ENCODE results near the gene OTOA. TPM values are rescaled to one million over a fixed set of nuclear protein-coding genes. Genes with fewer than 3 reads are reported as not detected.
"Not testable (repeated sequence)": the region's sequence is repeated elsewhere in the genome, so short reads cannot be mapped to it uniquely, and the experiment has no call there.

Gene OTOA
- total RNA-seq, 1 donor from 2014 or later: 0.11 TPM

DNA sequence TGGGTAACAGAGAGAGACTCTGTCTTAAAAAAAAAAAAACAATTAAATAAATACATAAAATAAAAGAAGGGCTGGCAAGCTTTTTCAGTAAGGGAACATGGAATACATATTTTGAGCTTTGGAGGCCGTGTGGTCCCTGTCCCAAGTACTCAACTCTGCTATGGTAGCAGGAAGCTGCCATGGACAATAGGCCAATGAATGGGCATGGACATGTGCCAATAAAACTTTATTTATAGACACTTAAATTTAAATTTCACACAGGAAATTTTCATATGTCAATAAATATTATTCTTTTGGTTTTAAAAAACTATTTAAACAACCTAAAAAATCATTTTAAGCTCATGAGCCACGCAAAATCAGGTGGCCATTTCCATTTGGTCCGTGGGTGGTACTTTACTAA is 3.8 kb downstream of the OTOA start:
- intact Hi-C loops (cut with micrococcal nuclease): no loop called here

DNA sequence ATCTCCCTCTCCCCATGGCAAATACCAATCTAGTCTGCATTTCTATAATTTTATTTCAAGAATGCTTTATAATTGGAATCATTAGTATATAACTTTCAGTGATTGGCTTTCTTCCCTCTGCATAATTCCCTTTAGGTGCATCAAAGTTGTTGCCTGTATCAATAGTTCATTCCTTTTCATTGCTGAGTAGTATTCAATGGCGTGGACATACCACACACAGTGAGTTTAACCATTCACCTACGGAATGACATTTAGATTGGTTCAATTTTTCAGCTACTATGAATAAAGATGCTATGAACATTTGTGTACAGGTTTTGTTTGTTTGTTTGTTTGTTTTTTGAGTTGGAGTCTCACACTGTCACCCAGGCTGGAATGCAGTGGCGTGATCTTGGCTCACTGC is 9.7 kb downstream of the OTOA start:
- intact Hi-C loops (cut with micrococcal nuclease): no loop called here

DNA sequence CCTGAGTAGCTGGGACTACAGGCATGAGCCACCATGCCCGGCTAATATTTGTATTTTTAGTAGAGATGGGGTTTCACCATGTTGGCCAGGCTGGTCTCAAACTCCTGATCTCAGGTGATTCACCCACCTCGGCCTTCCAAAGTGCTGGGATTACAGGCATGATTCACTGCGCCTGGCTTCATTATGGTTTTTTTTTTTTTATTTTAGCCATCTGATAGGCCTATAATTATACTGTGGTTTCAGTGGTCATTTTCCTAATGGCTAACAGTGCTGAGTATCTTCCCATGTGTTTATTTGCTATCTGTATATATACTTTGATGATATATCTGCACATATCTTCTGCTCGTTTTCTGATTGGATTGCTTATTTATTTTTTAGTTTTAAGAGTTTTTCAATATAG is 10.7 kb downstream of the OTOA start:
- intact Hi-C loops (cut with micrococcal nuclease): not testable (repeated sequence)

DNA sequence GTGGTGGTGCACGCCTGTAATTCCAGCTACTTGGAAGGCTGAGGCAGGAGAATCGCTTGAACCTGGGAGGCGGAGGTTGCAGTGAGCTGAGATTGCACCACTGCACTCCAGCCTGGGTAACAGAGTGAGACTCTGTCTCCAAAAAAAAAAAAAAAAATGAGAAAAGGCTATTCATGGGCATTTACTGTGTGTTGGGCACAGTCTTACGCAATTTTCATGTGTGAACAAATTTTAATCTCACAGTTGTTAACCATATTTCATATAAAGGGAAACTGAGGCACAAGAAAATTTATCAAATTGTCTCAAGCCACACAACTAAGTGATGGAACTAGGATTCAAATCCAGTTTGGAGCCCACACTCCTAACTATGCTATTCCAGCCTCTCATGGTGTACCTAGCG is 16.9 kb downstream of the OTOA start:
- intact Hi-C loops (cut with micrococcal nuclease): not testable (repeated sequence)

DNA sequence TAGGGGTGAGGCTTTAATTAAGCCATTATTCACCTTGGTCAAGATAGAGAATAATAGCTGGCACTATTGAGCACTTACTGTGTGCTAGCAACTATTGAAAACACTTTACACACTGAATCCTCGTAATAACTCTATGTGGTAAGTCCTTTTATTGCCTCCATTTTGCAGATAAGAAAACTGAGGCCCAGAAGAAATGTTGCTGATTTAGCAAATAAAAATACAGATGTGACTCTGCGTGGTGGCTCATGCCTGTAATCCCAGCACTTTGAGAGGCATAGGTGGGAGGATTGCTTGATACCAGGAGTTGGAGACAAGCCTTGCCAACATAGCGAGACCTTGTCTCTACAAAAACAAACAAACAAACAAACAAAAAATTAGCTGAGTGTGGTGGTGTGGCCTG is 19.4 kb downstream of the OTOA start:
- intact Hi-C loops (cut with micrococcal nuclease): no loop called here

DNA sequence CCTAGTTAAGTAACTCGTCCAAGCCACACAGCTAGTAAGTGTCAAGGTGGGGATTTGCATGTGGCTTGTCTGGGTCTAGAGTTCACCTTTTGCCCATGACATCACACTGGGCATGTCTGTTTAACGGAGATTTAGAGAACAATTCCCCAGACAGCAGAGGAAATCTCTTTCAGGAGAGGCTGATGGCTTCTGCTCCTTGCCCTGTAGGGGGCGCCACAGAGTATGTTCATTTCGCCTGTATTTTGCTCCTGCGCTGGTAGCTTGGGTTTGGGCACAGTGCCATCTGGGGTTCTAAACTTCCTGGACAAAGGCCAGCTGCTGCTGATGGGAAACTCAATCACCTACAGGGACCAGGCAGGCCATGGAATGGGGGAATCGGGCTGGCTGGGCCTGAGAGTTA is 20.4 kb downstream of the OTOA start:
- intact Hi-C loops (cut with micrococcal nuclease): no loop called here

DNA sequence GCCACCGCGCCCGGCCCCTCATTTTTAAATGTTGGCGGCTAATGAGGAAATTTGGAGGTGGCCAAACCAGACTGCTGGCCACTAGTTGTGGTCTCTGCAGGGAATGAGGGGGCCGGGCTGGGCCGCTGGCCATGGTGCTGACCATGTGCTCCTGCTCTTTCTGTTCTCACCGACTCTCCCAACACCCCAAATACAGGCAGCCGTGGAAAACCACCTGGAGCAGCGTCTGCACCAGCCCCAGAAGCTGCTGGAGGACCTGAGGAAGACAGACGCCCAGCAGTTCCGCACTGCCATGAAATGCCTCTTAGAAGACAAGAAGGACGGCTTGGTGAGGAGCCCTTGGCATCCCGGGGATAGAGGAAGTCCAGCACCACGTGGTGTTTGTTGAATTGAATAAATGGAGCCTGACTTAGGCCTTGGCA is 21.3 kb downstream of the OTOA start:
- intact Hi-C loops (cut with micrococcal nuclease): no loop called here

DNA sequence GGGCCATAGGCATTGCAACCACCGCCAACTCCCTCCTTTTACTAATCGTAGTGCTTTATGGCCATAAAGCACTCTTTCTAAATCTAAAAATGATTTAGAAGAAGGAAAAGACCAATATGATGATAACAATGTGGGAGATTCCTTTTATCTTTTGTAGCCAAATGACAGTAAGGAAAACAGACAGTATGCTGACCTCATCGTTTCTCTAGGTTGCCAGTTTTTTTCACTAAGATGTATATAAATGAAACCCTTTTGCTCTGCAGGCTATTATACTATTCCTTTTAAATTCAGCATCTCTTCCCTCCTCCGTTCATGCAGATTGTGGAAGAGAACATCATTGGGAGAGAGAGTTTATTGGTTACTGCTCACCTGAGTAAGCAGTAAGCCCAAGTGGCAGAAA is 25.3 kb downstream of the OTOA start:
- intact Hi-C loops (cut with micrococcal nuclease): no loop called here

DNA sequence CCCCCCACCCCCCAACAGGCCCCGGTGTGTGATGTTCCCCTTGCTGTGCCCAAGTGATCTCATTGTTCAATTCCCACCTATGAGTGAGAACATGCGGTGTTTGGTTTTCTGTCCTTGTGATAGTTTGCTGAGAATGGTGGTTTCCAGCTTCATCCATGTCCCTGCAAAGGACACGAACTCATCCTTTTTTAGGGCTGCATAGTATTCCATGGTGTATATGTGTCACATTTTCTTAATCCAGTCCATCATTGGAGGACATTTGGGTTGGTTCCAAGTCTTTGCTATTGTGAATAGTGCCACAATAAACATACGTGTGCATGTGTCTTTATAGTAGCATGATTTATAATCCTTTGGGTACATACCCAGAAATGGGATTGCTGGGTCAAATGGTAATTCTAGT is 27.2 kb downstream of the OTOA start:
- intact Hi-C loops (cut with micrococcal nuclease): not testable (repeated sequence)

DNA sequence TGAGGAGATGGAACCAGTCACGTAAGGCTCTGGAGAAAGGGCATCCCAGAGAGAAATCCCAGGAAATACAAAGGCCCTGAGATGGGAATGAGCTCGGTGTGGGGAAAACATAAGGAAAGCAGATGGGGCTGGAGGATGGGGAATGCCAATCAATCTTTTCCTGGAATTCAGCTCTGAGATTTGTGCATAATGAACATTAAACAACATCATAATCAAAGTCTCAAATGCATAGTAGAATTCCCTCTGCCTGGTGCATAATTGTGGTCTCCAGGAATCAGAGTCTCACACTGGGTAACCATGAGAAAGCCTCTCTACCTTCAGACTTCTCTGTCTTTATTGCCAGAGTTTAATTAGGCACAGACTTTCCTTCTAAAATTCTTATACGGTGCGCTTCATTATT is 30.8 kb downstream of the OTOA start:
- intact Hi-C loops (cut with micrococcal nuclease): no loop called here

DNA sequence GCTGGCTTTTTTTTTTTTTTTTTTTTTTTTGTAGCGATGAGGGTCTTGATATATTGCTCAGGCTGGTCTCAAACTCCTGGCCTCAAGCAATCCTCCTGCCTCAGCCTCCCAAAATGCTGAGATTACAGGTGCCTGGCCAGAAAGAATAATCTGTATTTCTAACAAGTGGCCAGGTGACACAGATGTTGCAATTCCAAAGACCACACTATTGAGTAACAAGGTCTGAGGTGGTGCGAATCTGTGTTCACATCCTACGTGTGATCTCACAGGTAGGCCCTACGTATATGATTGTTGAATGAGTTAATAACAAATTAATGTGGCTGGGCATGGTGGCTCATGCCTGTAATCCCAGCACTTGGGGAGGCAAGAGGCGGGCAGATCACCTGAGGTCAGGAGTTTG is 33.3 kb downstream of the OTOA start:
- intact Hi-C loops (cut with micrococcal nuclease): no loop called here

DNA sequence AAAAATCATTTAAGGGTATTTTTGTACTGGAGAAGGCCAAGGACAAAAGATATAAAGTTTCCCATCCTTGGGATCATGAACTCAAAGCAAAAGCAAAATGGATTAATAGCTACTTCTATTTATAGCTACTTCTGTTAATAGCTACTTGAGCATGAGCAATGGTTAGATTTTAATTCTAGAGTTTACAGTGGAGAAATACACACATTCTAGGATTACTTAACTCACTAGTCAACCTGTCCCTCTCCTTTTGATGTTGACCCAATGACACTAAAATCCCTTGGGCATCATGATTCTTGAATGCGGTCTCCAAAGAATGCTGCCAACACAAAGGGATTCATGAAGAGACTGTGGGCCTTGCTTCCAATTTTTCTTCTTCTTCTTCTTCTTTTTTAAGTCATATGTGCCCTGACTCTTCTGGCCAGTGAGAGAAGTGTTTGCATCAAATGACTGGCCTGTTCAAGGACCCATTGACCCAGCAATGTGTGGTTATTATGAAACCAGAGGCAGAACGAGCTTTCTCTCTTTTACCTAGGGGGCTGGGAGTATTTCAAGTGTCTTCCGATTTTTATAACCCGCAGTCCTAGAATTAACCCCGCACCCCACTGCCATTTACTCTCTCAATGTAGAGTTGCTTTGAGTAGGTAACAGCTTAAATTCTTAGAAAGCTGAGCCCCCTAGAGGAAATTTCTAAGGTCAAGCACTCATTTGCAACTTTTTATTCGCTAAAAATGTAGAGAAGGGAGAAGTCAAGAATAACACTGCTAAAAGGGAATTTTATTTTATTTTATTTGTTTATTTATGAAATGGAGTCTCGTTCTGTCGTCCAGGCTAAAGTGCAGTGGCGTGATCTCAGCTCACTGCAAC is 34.6 kb downstream of the OTOA start:
- intact Hi-C loops (cut with micrococcal nuclease): no loop called here

DNA sequence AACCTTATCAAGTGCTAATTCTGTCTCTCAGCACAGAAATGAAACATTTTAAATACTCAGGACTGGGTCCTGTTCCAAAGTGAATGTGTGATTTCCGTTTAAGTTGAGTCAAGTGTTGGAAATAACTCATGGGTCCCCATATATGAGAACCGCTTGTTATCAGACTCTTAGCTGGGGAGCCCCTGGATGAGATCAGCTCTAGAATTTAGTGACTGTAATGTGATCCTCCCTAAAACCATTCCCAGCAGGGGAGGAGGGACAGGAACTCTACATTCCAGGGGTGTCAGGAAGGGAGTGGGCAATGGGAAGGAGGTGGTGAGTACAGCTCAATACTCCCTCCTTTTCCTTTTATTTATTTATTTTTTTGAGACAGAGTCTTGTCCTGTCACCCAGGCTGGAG is 37.5 kb downstream of the OTOA start:
- intact Hi-C loops (cut with micrococcal nuclease): no loop called here

DNA sequence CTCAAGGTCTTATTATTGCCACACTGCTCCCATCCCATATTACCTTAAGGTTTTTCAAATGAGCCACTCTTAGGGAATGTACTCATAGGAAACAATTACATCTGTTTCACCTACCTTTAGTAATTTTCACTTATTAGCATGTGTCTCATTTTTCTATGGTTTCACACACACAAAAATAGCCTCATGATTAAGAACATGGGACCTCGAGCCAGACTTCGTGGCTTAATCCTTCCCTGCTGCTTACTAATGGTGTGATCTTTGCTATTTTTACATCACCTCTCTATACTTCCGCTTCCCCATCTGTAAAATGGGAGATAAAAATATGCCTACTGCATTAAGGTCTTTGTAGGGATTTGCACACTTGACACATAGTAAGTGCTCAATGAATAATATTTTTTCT is 38.5 kb downstream of the OTOA start:
- intact Hi-C loops (cut with micrococcal nuclease): no loop called here

DNA sequence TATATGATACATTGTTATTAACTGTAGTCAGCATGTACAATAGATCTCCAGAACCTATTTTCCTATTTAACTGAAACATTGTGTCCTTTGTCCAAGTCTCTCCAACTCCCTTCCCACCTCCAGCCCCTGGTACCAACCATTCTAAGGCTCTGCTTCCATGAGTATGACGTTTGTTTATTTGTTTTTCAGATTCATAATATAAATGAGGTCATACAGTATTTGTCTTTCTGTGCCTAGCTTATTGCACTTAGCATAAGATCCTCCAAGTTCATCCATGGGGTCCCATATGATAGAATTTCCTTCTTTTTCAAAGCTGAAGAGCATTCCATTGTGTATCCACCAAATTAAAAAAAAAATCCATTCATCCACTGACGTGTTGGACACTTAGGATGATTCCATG is 39.4 kb downstream of the OTOA start:
- intact Hi-C loops (cut with micrococcal nuclease): no loop called here

DNA sequence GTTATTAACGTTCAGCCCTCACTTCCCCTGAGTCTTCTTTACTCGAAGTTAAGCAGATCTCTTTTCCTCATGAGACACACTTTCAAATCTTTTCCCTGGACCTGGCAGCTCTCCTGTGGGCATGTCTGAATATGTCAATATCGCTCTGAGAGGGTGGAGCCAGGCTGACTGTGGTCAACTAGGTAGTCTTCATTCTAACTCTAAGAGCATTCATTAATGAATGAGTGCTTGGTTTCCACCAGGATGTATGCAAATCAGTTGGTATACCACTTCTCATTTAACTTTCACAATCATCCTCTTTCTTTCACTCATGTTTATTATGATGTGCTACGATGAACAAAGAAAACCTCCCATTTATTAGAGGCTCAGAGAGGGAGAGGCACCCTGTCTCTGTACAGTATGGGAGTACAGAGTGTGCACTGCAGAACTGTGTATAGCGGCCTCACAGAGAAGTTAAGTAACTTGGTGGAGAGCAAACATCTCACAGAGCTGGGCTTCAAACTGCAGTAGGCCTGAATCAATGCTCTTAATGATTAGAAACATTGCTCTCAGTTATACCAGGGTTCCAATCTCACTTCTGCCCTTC is 39.9 kb downstream of the OTOA start:
- intact Hi-C loops (cut with micrococcal nuclease): no loop called here

DNA sequence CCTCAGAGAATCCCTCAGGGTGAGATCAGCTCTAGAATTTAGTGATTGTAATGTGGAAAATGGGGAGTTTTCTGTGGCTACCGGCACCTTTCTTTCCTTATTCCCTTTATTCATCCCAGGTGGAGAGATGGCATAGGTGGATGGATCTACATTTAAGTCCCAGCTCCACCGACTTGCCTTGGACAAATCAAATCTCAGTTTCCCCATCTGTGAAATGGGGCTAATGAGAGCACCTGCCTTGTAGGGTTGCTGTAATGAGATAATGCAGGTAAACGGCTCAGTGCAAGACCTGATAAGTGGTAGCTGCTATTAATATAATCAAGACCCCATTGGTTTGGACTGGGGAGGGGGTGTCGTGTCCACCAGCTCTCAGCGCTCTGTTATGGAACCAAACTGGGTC is 40.5 kb downstream of the OTOA start:
- intact Hi-C loops (cut with micrococcal nuclease): no loop called here

DNA sequence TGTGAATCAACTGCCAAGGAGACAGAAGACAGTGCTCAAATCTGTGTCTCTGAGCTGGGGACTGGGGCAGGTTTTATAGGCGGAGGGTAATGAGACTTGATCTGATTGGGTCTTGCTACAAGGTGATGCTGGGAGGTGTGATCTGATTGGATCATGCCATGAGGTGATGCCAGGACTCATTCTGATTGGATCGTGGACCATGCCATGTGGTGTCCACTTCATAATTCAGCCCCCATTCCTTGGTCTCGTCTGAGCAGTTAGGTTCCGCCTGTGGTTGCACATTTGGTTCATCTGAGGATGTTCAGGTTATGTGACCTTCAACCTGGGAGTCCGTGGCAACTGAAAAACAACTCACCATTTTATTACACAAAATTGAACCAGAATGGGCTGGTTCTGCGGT is 41.0 kb downstream of the OTOA start:
- intact Hi-C loops (cut with micrococcal nuclease): no loop called here

DNA sequence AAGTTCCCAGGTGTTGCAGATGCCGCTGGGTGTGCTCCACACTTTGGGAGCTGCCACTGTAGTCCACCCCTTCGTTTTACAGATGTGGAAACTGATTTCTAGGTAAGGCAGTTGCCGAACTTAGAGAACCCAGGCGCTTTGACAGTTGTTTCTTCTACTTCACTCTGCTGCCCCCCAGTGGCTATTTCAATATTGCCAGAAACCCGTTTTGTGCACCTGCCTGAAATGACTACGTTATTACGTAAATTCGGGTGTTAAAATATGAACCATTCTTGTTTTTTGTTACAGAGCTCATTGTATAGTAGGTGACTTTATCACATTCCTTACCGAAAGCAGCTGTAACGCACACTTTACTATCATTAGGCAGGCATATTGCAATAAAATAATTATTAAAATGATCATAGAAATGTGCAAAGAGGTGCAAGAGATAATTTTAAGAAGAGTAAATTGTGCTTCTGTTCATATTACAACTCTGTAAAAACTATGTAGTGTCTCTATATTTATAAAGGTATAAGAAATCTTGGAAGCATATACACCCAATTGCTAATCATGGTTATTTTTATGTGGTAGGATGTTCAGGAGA is 44.9 kb downstream of the OTOA start:
- intact Hi-C loops (cut with micrococcal nuclease): loop anchor here (1.0 kb wide), 2 partner anchors 51 to 124 kb away; no protein-coding TSS in a partner anchor

DNA sequence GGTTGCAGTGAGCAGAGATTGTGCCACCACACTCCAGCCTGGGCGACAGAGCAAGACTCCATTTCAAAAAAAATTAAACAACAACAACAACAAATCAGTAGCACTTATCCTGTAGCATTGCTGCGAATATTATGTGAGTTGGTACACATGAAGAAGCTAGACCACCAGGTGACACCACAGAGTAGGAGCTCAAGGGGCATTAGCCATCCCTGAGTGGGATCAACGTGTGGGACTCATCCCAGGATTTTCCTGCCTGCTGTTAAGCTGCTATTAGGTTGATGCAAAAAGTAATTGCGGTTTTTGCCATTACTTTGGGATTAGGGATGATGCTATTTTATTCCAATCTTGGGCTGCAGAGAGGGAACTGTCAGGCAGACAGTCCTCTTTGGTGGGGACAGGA is 47.2 kb downstream of the OTOA start:
- intact Hi-C loops (cut with micrococcal nuclease): no loop called here

DNA sequence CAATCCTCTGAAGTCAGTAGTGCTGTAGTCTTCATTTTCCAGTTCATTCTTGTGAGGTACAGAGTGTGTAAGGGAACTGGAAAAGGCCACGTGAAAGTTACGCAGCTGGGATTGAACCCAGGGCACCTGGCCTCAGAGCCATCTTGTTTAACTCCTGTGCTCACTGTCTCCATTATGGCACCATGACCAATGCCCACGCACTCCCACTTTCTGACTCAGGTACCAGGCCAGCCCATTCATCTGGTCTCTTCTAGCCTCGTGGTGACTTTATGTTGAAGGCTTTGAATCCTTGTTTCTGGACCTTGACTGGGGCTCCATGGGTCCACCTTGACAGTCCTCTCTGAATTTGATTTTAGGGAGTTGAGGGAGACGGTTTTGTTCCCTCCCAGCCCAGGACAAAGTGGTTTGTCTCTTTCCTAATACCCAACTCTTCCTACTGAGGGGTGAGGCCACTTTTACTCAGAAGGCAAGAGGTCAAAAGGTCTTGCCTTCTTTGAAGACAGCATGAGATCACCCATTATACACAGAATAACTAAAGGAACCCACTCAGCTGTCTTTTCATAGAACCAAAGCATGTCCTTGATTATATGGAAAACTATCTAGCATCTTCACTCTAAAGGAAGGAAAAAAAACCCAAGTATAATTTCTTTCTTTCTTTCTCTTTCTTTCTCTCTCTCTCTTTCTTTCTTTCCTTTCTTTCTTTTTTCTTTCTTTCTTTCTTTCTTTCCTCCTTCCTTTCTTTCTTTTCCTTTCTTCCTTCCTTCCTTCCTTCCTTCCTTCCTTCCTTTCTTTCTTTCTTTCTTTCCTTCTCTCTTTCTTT is 50.0 kb downstream of the OTOA start:
- intact Hi-C loops (cut with micrococcal nuclease): no loop called here

DNA sequence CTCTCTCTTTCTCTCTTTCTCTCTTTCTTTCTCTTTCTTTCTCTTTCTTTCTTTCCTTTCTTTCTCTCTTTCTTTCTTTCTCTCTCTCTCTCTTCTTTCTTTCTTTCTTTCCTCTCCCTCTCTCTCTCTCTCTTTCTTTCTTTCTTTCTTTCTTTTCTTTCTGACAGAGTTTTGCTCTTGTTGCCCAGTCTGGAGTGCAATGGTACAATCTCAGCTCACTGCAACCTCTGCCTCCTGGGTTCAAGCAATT is 50.5 kb downstream of the OTOA start:
- intact Hi-C loops (cut with micrococcal nuclease): not testable (repeated sequence)
